Measurements from ENCODE around the gene FRMD8. TPM values are rescaled to one million over a fixed set of nuclear protein-coding genes. Genes with fewer than 3 reads are reported as not detected.

Gene FRMD8
- total and polyA plus RNA-seq, 2 of the 8 experiments (the other 6 are each of a cell fraction or from before 2014, with no cell fraction given), result 15.0 to 19.2 TPM

GRCh38 chr11:65426839-65427690 is 40.6 kb downstream of the FRMD8 start:
- Histone ChIP-seq H3K9me3 (ENCODE audit: insufficient read depth in 2 of 2, low read depth in 1 of 2, low read length in 1 of 2) (no peaks in the 10 kb centered on the region), H3K4ac (replicated peaks; ENCODE audit: insufficient read length, low read depth, low read length) (no peak overlapping the region), H3K4me1 (replicated peaks in 1 of 4; ENCODE audit: control insufficient read depth in 3 of 4, insufficient read depth in 4 of 4, low read length in 3 of 4) (peaks cover 16 to 50% (median 20%) of the 10 kb centered on the region in 4 experiments), H3K79me1 (ENCODE audit: low read depth, low read length) (peaks cover 11% of the 10 kb centered on the region; the same call in 1 of the 2 replicates), H2BK5ac (ENCODE audit: low read depth, low read length) (0 out of 2 replicates have a peak overlapping the region, but pooled peaks have one; percentile 3), H4K8ac (ENCODE audit: extremely low read depth, insufficient read depth, low read length) (no peak overlapping the region), H2BK15ac (ENCODE audit: low read length) (no peak overlapping the region), H2AFZ (ENCODE audit: low read length) (no peak overlapping the region), H2BK20ac (ENCODE audit: low read length) (no peak overlapping the region), H3K9ac (replicated peaks in 1 of 4; ENCODE audit: extremely low read depth in 1 of 4, low read depth in 3 of 4, low read length in 3 of 4) (peak overlapping the region in 1 of 4 experiments; percentile 29; a peak in 1 of 7 replicates), H3K27me3 (replicated peaks in 1 of 4; ENCODE audit: control insufficient read depth in 3 of 4, extremely low read depth in 1 of 4, insufficient read depth in 3 of 4, low read length in 3 of 4) (no peaks in the 10 kb centered on the region), H3K36me3 (ENCODE audit: control insufficient read depth in 2 of 4, insufficient read depth in 4 of 4, low read length in 3 of 4) (no peaks in the 10 kb centered on the region), H4K5ac (ENCODE audit: insufficient read length, low read depth, low read length) (no peak overlapping the region), H3K27ac (ENCODE audit: low read depth, low read length) (no peak overlapping the region), H3K4me2 (ENCODE audit: insufficient read depth in 1 of 2, low read depth in 2 of 2, low read length in 2 of 2) (peak overlapping the region in 1 of 2 experiments; percentile 62; a peak in 1 of 4 replicates), H3K18ac (ENCODE audit: extremely low read depth, low read length) (no peak overlapping the region), H3K23ac (ENCODE audit: insufficient read length) (no peak overlapping the region), H4K20me1 (replicated peaks in 1 of 2; ENCODE audit: control insufficient read depth in 1 of 2, insufficient read depth in 2 of 2, low read length in 2 of 2) (peaks cover 7 to 13% of the 10 kb centered on the region in 2 experiments), H2BK120ac (replicated peaks; ENCODE audit: low read depth, low read length) (no peak overlapping the region), H2AK5ac (ENCODE audit: low read depth, low read length) (peak overlapping the region; percentile 57; the same call in 1 of the 2 replicates), H3K56ac (replicated peaks; ENCODE audit: insufficient read length, low read depth, low read length) (no peak overlapping the region), H3K14ac (ENCODE audit: insufficient read length) (no peak overlapping the region), H3K23me2 (ENCODE audit: low read depth, low read length) (peaks cover 15% of the 10 kb centered on the region; the same call in 1 of the 2 replicates), H3K79me2 (ENCODE audit: control insufficient read depth in 1 of 2, insufficient read depth in 2 of 2, low read length in 2 of 2) (peaks cover 3 to 35% of the 10 kb centered on the region in 2 experiments), H4K91ac (replicated peaks; ENCODE audit: insufficient read length, low read length) (no peak overlapping the region), H3K4me3 (ENCODE audit: extremely low read depth in 1 of 4, insufficient read depth in 2 of 4, low read depth in 3 of 4, low read length in 4 of 4) (peak overlapping the region in 1 of 4 experiments; percentile 70; a peak in 2 of 8 replicates), H2BK12ac (ENCODE audit: low read depth, low read length) (peak overlapping the region; percentile 3; the same call in 1 of the 2 replicates)
- FAIRE-seq (no peak), DNase-seq (ENCODE audit: low read depth in 1 of 2, low spot score in 2 of 2) (no peak)
- peak; percentile 83 for TF ChIP-seq POLR2AphosphoS5 (IDR thresholded peaks at IDR 0.05; ENCODE audit: low read depth, low read length)
- TF ChIP-seq RXRA (IDR thresholded peaks at IDR 0.05; ENCODE audit: insufficient read depth, low read depth, low read length), result no peak
- TF ChIP-seq SIRT6 (IDR thresholded peaks at IDR 0.05; ENCODE audit: low read length), result peak; percentile 14
- TF ChIP-seq, protein P1, sequence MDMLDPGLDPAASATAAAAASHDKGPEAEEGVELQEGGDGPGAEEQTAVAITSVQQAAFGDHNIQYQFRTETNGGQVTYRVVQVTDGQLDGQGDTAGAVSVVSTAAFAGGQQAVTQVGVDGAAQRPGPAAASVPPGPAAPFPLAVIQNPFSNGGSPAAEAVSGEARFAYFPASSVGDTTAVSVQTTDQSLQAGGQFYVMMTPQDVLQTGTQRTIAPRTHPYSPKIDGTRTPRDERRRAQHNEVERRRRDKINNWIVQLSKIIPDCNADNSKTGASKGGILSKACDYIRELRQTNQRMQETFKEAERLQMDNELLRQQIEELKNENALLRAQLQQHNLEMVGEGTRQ (IDR thresholded peaks at IDR 0.05; ENCODE audit: low read length), result no peak
- TF ChIP-seq POLR2A (IDR thresholded peaks at IDR 0.05; ENCODE audit: control extremely low read depth in 1 of 2, low read depth in 2 of 2, low read length in 2 of 2), result peak in 1 of 2 experiments; percentile 78; a peak in 2 of 3 replicates
- CTCF ChIA-PET (ENCODE audit: partially characterized antibody), result interaction anchor here (1.0 to 22.8 kb wide), 4 partner anchors 11 to 83 kb away, joined by 3 to 430 read pairs (median 14); no protein-coding TSS in a partner anchor
- 77% methylated on average over 10 of the region's 10 CpGs; no CpG with 5 or more reads in 1 of the 2 experiments for WGBS, 2 experiments (ENCODE audit: extremely low coverage in 1 of 2, insufficient coverage in 1 of 2, insufficient read length in 1 of 2, insufficient replicate concordance in 2 of 2, low coverage in 1 of 2, low lambda C conversion rate in 2 of 2, missing lambda C conversion rate in 1 of 2)
- POLR2A ChIA-PET (ENCODE audit: partially characterized antibody), result interaction anchor here (0.6 to 20.8 kb wide), 11 partner anchors 7 to 78 kb away, joined by 3 to 826 read pairs (median 9); partner anchors contain the start of gene MALAT1

All from H1 (cell line).